K562 (cell line): Measurements from ENCODE around the gene TMEM43. TPM values are rescaled to one million over a fixed set of nuclear protein-coding genes. Genes with fewer than 3 reads are reported as not detected.

Source experiments
- ATAC-seq: fragments of 200-7000 bp; cut with Tn5 transposase; 3 replicates; pipeline ENCODE4 v1.9.1; 2020; ENCODE audit warnings: moderate library complexity
- BruUV-seq: library from RNA; stranded (reverse); fragments of 400-500 nt; replicated peaks from 2 replicates; lab custom pipeline; 2021; lab: Mats Ljungman, UMichigan
- CTCF ChIA-PET: fragments of 300-600 bp; formaldehyde crosslinking; extraction: SDS; loops from one replicate; lab custom pipeline; 2021; ENCODE audit warnings: low intra/inter-chr PET ratio; lab: Yijun Ruan, JAX
- POLR2A ChIA-PET: fragments of 300-600, 350-650 bp; sonication (Branson Sonifier 250); formaldehyde crosslinking; extraction: SDS; loops from one replicate; lab custom pipeline; 2021; ENCODE audit warnings: antibody characterized with exemption, inconsistent platforms; lab: Yijun Ruan, JAX
- DNase-seq, 4 experiments: peaks; one replicate each; pipeline versions ENCODE4 v3.0.0 to v3.0.0-alpha.2; 2011 to 2018; ENCODE audit warnings: low spot score in 3 of 4, mixed read lengths in 3 of 4; ENCODE audit errors: extremely low read depth in 1 of 4
- FAIRE-seq: peaks from 2 replicates; lab custom pipeline; 2011; peaks lifted over from hg19 to GRCh38; lab: Jason Lieb, UNC
- H2AFZ ChIP-seq: 2 replicates; pipeline ENCODE4 v1.6.0; 2011; ENCODE audit warnings: low read depth, low read length, control low read depth, inconsistent platforms
- H3K27ac ChIP-seq: fragments of 200-600 bp; 3 replicates; pipeline ENCODE4 v1.8.0; 2011; ENCODE audit warnings: low read depth, mild to moderate bottlenecking, control low read depth, inconsistent platforms, low read length, moderate library complexity, mixed read lengths; ENCODE audit errors: extremely low read depth
- H3K27me3 ChIP-seq, 2 experiments: fragments of 300-600 bp in 1 of 2; 2 replicates in 1 of 2; 3 replicates in 1 of 2; pipeline versions ENCODE4 v1.6.0 to v1.8.0; 2011; ENCODE audit warnings: inconsistent platforms in 2 of 2, low read length in 2 of 2, mild to moderate bottlenecking in 1 of 2, mixed read lengths in 1 of 2, moderate library complexity in 1 of 2; ENCODE audit not compliant: control insufficient read depth in 2 of 2, insufficient read depth in 2 of 2
- H3K36me3 ChIP-seq: fragments of 300-600 bp; 3 replicates; pipeline ENCODE4 v1.8.0; 2011; ENCODE audit warnings: mild to moderate bottlenecking, low read length, inconsistent platforms; ENCODE audit not compliant: control insufficient read depth, insufficient read depth
- H3K4me1 ChIP-seq, 2 experiments: fragments of 200-600 bp in 1 of 2; replicated peaks in 1 of 2; 2 replicates in 1 of 2; 3 replicates in 1 of 2; pipeline versions ENCODE4 v1.5.1 to v1.8.0; 2011; ENCODE audit warnings: inconsistent platforms in 2 of 2, low read length in 2 of 2, mild to moderate bottlenecking in 1 of 2, mixed read lengths in 1 of 2, moderate library complexity in 1 of 2; ENCODE audit not compliant: control insufficient read depth in 2 of 2, insufficient read depth in 2 of 2
- H3K4me2 ChIP-seq: 2 replicates; pipeline ENCODE4 v1.6.1; 2011; ENCODE audit warnings: low read length, control low read depth, inconsistent platforms, mixed read lengths; ENCODE audit not compliant: insufficient read depth
- H3K4me3 ChIP-seq: fragments of 200-600 bp; sonication (generic), shearing (Covaris generic); 2 replicates; pipeline ENCODE4 v1.5.1; 2016; ENCODE audit warnings: control low read depth, inconsistent platforms
- H3K79me2 ChIP-seq: fragments of 200-600 bp; 3 replicates; pipeline ENCODE4 v1.8.0; 2011; ENCODE audit warnings: low read length, inconsistent platforms; ENCODE audit not compliant: control insufficient read depth, insufficient read depth
- H3K9ac ChIP-seq, 2 experiments: 2 replicates each; pipeline versions ENCODE4 v1.6.0 to v1.6.1; 2011; ENCODE audit warnings: low read depth in 2 of 2, low read length in 2 of 2, control low read depth in 1 of 2, inconsistent platforms in 1 of 2, mild to moderate bottlenecking in 1 of 2, mixed read lengths in 1 of 2; ENCODE audit not compliant: insufficient read depth in 1 of 2
- H3K9me1 ChIP-seq: one replicate; pipeline ENCODE4 v1.6.0; 2011; ENCODE audit warnings: inconsistent platforms, mild to moderate bottlenecking, low read length, moderate library complexity; ENCODE audit not compliant: control insufficient read depth, insufficient read depth
- H3K9me3 ChIP-seq: replicated peaks from 2 replicates; pipeline ENCODE4 v1.5.1; 2011; ENCODE audit warnings: low read depth, low read length, inconsistent platforms; ENCODE audit not compliant: control insufficient read depth, insufficient read depth
- H4K20me1 ChIP-seq: replicated peaks from 2 replicates; pipeline ENCODE4 v1.6.1; 2011; ENCODE audit warnings: low read length, inconsistent platforms, mixed read lengths; ENCODE audit not compliant: control insufficient read depth, insufficient read depth
- ARHGAP35 ChIP-seq: fragments of 450-650 bp; IDR thresholded peaks from 2 replicates; pipeline ENCODE4 v1.6.1; 2018; ENCODE audit not compliant: partially characterized antibody
- ATF6 ChIP-seq: sonication (generic); formaldehyde crosslinking; IDR thresholded peaks from 2 replicates; pipeline ENCODE4 v1.4.0; 2020; ENCODE audit warnings: mild to moderate bottlenecking, missing genetic modification reagents
- CHD4 ChIP-seq: fragments of 200-600 bp; sonication (generic); IDR thresholded peaks from 3 replicates; pipeline ENCODE4 v1.6.1; 2012; ENCODE audit warnings: low read depth, mild to moderate bottlenecking, mixed read lengths, low read length, inconsistent platforms; ENCODE audit not compliant: insufficient read depth, insufficient replicate concordance, poor library complexity, severe bottlenecking
- CXXC5 ChIP-seq: fragments of 250-450 bp; sonication (Bioruptor Pico); IDR thresholded peaks from 2 replicates; pipeline ENCODE4 v1.8.0; 2022; ENCODE audit warnings: inconsistent platforms, mild to moderate bottlenecking, moderate library complexity
- ELF1 ChIP-seq: fragments of 200-800 bp; sonication (Bioruptor generic); IDR thresholded peaks from 2 replicates; pipeline ENCODE4 v1.6.1; 2016; ENCODE audit warnings: missing genetic modification characterization, missing compliant biosample characterization
- FOXJ2 ChIP-seq: fragments of 200-800 bp; sonication (Bioruptor generic); IDR thresholded peaks from 2 replicates; pipeline ENCODE4 v1.6.1; 2016; ENCODE audit warnings: missing genetic modification characterization, missing compliant biosample characterization
- GTF2A2 ChIP-seq: IDR thresholded peaks from 2 replicates; pipeline ENCODE4 v1.6.1; 2016; ENCODE audit warnings: mild to moderate bottlenecking, missing genetic modification characterization, missing compliant biosample characterization
- KLF10 ChIP-seq: fragments of 250-450 bp; sonication (Bioruptor Pico); IDR thresholded peaks from 2 replicates; pipeline ENCODE4 v1.6.1; 2021; ENCODE audit warnings: matching md5 sums
- MAFK ChIP-seq: IDR thresholded peaks from 2 replicates; pipeline ENCODE4 v1.6.1; 2011; ENCODE audit warnings: low read length, improper control_type of control experiment
- NCOA4 ChIP-seq: fragments of 450-650 bp; IDR thresholded peaks from 2 replicates; pipeline ENCODE4 v1.6.1; 2018; ENCODE audit warnings: mild to moderate bottlenecking; ENCODE audit not compliant: partially characterized antibody
- NR1H2 ChIP-seq: sonication (generic); formaldehyde crosslinking; IDR thresholded peaks from 2 replicates; pipeline ENCODE4 v1.4.0; 2020; ENCODE audit warnings: mild to moderate bottlenecking, missing genetic modification reagents
- ZFX ChIP-seq: sonication (generic); formaldehyde crosslinking; IDR thresholded peaks from 2 replicates; pipeline ENCODE4 v1.8.0; 2022; ENCODE audit warnings: mild to moderate bottlenecking, missing genetic modification reagents, moderate library complexity
- ZNF592 ChIP-seq: fragments of 450-650 bp; IDR thresholded peaks from 2 replicates; pipeline ENCODE4 v1.6.1; 2017; ENCODE audit warnings: antibody characterized with exemption, mild to moderate bottlenecking
- WGBS: fragments of 100-300 bp; shearing (Covaris generic); methylation state at CpG from one replicate; pipeline ENCODE4 v1.1.6; 2016; ENCODE audit warnings: low coverage, mixed read lengths; ENCODE audit not compliant: insufficient coverage; ENCODE audit errors: missing lambda C conversion rate; 5-methylcytosine and 5-hydroxymethylcytosine counted together
- in situ Hi-C: fragments of 300-500 bp; cut with MboI; formaldehyde crosslinking; loops from 4 replicates; pipeline ENCODE4 v1.15.0; 2018; ENCODE audit warnings: inconsistent platforms, mixed read lengths
- intact Hi-C: fragments of 100-400 bp; cut with micrococcal nuclease; formaldehyde crosslinking; loops from 2 replicates; pipeline ENCODE4 v1.14.2; 2022
- polyA plus RNA-seq, 8 experiments: library from polyadenylated mRNA; depleted of rRNA in 4 of 8; stranded (reverse) in 5 of 8; unstranded in 3 of 8; fragments of >200 nt; fragmentation: Nextera tagmentation in 2 of 8; fragmentation: Illumina TruSeq in 1 of 8; extraction: Ambion mirVana in 2 of 8; extraction: Trizol in 1 of 8; gene quantifications; 2 replicates each; pipeline versions ENCODE4 v1.2.1 to v1.2.3, GENCODE V29; 2011 to 2014; ENCODE audit warnings: inconsistent platforms in 1 of 8, missing spikeins in 1 of 8
- total RNA-seq, 7 experiments: library from RNA; depleted of rRNA in 6 of 7; stranded (reverse); fragments of >200 nt in 6 of 7; fragmentation: Illumina TruSeq in 2 of 7; extraction: Trizol in 2 of 7; gene quantifications; 2 replicates each; pipeline versions ENCODE4 v1.2.1 to v1.2.3, GENCODE V29; 2011 to 2021; ENCODE audit warnings: low replicate concordance in 1 of 7
- TF ChIP-seq, protein P1 (sequence below), 3 experiments: fragments of 200-800 bp in 1 of 3; sonication (Bioruptor generic) in 1 of 3; sonication (generic) in 1 of 3; formaldehyde crosslinking in 1 of 3; IDR thresholded peaks; 2 replicates each; pipeline versions ENCODE4 v1.6.1 to v1.8.0; 2016 to 2022; ENCODE audit warnings: mild to moderate bottlenecking in 2 of 3, missing compliant biosample characterization in 2 of 3, missing genetic modification characterization in 2 of 3, missing genetic modification reagents in 1 of 3

TMEM43 gene
- total and polyA plus RNA-seq, 9 of the 15 experiments (the other 6 are each of a cell fraction or from before 2014, with no cell fraction given): 16.7 to 46.1 (median 35.7) TPM

DNA sequence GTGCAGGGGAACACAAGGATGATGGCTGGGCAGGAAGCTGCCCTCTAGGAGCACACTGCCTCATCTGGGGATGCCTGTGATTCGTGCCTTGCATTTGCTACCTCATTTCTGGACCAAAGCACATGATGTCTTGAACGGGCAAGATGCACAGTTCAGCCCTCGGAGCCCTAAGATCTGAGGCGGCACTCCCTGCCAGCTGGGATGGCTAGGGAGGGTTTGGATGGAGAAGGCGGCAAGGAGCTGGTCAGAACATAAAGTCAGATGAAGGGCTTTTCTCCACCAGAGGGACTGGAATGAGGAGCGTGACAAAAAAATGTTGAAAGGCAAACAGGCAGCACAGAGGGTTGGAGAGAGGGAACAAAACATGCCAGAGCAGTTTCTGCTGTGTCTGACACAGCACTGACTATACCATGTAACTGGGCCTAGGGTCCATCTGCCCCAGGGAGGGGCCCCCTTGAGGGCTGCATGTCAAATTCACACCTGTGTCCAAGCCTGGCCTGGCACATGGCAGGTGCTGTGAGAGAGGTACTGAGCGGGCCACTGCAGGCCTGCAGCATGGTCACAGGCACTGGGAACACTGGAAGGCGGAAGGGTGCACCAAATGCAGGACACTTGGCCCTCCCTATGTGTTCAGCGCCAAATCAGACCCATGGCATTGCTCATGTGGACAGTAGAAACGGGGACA lies 21.7 kb downstream of the TMEM43 start:
- no peaks in the 10 kb centered on the region for H3K27me3 ChIP-seq
- no peak for DNase-seq
- CTCF ChIA-PET: no interaction called here
- no peak overlapping the region for H3K4me2 ChIP-seq
- H3K4me3 ChIP-seq: no peak overlapping the region
- 90% methylated on average over 10 of the region's 10 CpGs for WGBS
- POLR2A ChIA-PET: interaction anchor here (0.6 to 3.6 kb wide), 6 partner anchors 7 to 429 kb away, joined by 3 to 18 read pairs (median 8); partner anchors contain the start of genes CHCHD4 and TMEM43
- no peak overlapping the region for H3K27ac ChIP-seq
- intact Hi-C loops: no loop called here
- H4K20me1 ChIP-seq: no peaks in the 10 kb centered on the region
- peaks cover 12 to 13% of the 10 kb centered on the region in 2 experiments for H3K4me1 ChIP-seq
- FAIRE-seq: no peak
- H2AFZ ChIP-seq: no peak overlapping the region
- in situ Hi-C loops: no loop called here
- no TSS peak for BruUV-seq
- no peaks in the 10 kb centered on the region for H3K9me3 ChIP-seq
- no peaks in the 10 kb centered on the region for H3K79me2 ChIP-seq
- peak overlapping the region in 1 of 2 experiments; percentile 19; a peak in 1 of 4 replicates for H3K9ac ChIP-seq
- H3K9me1 ChIP-seq: no peaks in the 10 kb centered on the region
- ATAC-seq: no peak
- peaks cover 73% of the 10 kb centered on the region; the same call in 2 of the 3 replicates for H3K36me3 ChIP-seq
- TF ChIP-seq NR1H2 (CRISPR knock-in tag) (no peak), ATF6 (no peak), FOXJ2 (tag) (no peak), CXXC5 (no peak), ZFX (0 out of 2 replicates have a peak, but pooled peaks have one; percentile 13), MAFK (no peak), CHD4 (no peak), NCOA4 (no peak), ZNF592 (no peak), GTF2A2 (tag) (no peak), ARHGAP35 (no peak), ELF1 (tag) (no peak), KLF10 (CRISPR knock-in tag) (no peak)
- TF ChIP-seq, protein P1, sequence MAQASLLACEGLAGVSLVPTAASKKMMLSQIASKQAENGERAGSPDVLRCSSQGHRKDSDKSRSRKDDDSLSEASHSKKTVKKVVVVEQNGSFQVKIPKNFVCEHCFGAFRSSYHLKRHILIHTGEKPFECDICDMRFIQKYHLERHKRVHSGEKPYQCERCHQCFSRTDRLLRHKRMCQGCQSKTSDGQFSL (CRISPR knock-in tag; IDR thresholded peaks at IDR 0.05): no peak
- TF ChIP-seq, protein P1 (tag; IDR thresholded peaks at IDR 0.05): no peak
